Measurements from ENCODE around the gene MYO5A. TPM values are rescaled to one million over a fixed set of nuclear protein-coding genes. Genes with fewer than 3 reads are reported as not detected.
A peak's percentile ranks its signal among the peaks of the same experiment; 100 is the strongest.

MYO5A gene
- total RNA-seq, 1 experiment from 2014 or later, result 21.8 TPM

DNA sequence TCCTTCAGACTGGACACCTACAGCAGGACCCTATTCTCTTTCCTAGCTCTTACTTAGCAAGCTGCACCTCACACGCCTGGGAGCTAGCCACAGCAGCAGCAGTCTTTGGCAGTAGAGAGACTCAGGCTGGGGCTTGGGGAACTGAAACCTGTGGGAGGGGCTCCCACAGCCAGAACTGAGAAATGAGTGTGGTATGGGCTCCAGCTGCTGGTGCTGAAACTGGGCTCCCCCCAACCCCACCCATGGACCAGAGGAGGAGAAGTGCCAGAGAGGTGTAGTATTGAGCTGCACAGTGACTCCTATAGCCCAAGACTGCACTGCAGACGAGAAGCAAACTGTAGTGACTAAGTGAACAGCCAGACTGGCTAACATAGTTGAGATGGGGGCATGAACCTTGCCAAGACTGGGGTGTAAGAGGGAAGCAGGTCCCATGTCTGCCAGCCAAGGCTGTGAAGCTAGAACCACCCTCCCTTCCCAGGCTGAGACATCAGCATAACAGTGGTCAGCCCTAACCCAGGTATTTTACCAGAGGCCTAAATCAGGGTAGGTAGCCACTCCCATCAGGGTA lies 62.5 kb downstream of the MYO5A start:
- DNase-seq, result peak; percentile 68

More for the DNA sequence above, 62.5 kb downstream of the MYO5A start:
- Histone ChIP-seq H4K20me1 (ENCODE audit: control insufficient read depth, insufficient read depth, insufficient read length) (no peaks in the 10 kb centered on the region), H4K91ac (ENCODE audit: insufficient read length, low read depth, low read length) (no peak overlapping the region), H3T11ph (ENCODE audit: low read length) (no peak overlapping the region), H3K23me2 (ENCODE audit: insufficient read length, low read depth, low read length, poor library complexity, severe bottlenecking) (no peaks in the 10 kb centered on the region), H3K27me3 (ENCODE audit: insufficient read depth, low read length) (no peaks in the 10 kb centered on the region), H3K4ac (ENCODE audit: low read depth, low read length) (no peak overlapping the region), H3K4me1 (ENCODE audit: insufficient read depth, low read length) (peaks cover 11% of the 10 kb centered on the region; the same call in 1 of the 2 replicates), H3K56ac (ENCODE audit: insufficient read length, low read depth, low read length) (no peak overlapping the region), H2BK12ac (ENCODE audit: insufficient read length, low read depth, low read length) (no peak overlapping the region), H2BK120ac (ENCODE audit: low read depth, low read length, poor library complexity, severe bottlenecking) (no peak overlapping the region), H2AFZ (ENCODE audit: low read length) (no peak overlapping the region), H3K14ac (ENCODE audit: insufficient read depth, low read length) (no peak overlapping the region), H2AK5ac (ENCODE audit: insufficient read length, low read length) (no peak overlapping the region), H3K79me2 (ENCODE audit: insufficient read depth, low read length) (no peaks in the 10 kb centered on the region; the same call in 1 of the 2 replicates), H3K9me3 (ENCODE audit: control insufficient read depth, low read depth, low read length) (no peaks in the 10 kb centered on the region), H3K4me2 (ENCODE audit: insufficient read depth, insufficient read length, low read length) (peak overlapping the region; percentile 13), H3K23ac (ENCODE audit: insufficient read length, low read depth, low read length) (no peak overlapping the region), H4K5ac (ENCODE audit: insufficient read length, low read depth, low read length) (no peak overlapping the region), H3K27ac (ENCODE audit: insufficient read length, low read depth, low read length) (no peak overlapping the region), H4K8ac (replicated peaks; ENCODE audit: insufficient read length, low read depth, low read length) (no peak overlapping the region), H3K9ac (ENCODE audit: extremely low read depth, insufficient read length, low read length) (no peak overlapping the region), H3K18ac (ENCODE audit: insufficient read length, low read depth, low read length) (peak overlapping the region; percentile 4), H3K79me1 (ENCODE audit: insufficient read depth, low read depth, low read length, poor library complexity, severe bottlenecking) (no peaks in the 10 kb centered on the region), H2BK15ac (ENCODE audit: low read depth, low read length) (no peak overlapping the region), H2BK5ac (ENCODE audit: insufficient read length, low read length) (no peak overlapping the region), H2BK20ac (ENCODE audit: low read depth, low read length, poor library complexity, severe bottlenecking) (no peak overlapping the region)
- Mint-ChIP-seq H3K4me1 (peaks cover 23 to 30% of the 10 kb centered on the region in 2 experiments), H3K36me3 (ENCODE audit: insufficient read depth in 1 of 3, low read depth in 3 of 3) (peaks cover 0 to 1% (median under 1%) of the 10 kb centered on the region in 3 experiments; a peak in 2 of 7 replicates), H3K9me3 (no peaks in the 10 kb centered on the region; a peak in 1 of 5 replicates), H3K4me3 (peak overlapping the region in 1 of 2 experiments; percentile 21; a peak in 1 of 5 replicates), H3K27ac (peak overlapping the region; percentile 84 to 93 (median 92); a peak in 6 of 7 replicates), H3K27me3 (ENCODE audit: low read depth) (no peaks in the 10 kb centered on the region)
- WGBS (ENCODE audit: extremely low coverage, insufficient read length, low lambda C conversion rate), result no CpG with 5 or more reads among the region's 2 CpGs
- TF ChIP-seq, protein P1, sequence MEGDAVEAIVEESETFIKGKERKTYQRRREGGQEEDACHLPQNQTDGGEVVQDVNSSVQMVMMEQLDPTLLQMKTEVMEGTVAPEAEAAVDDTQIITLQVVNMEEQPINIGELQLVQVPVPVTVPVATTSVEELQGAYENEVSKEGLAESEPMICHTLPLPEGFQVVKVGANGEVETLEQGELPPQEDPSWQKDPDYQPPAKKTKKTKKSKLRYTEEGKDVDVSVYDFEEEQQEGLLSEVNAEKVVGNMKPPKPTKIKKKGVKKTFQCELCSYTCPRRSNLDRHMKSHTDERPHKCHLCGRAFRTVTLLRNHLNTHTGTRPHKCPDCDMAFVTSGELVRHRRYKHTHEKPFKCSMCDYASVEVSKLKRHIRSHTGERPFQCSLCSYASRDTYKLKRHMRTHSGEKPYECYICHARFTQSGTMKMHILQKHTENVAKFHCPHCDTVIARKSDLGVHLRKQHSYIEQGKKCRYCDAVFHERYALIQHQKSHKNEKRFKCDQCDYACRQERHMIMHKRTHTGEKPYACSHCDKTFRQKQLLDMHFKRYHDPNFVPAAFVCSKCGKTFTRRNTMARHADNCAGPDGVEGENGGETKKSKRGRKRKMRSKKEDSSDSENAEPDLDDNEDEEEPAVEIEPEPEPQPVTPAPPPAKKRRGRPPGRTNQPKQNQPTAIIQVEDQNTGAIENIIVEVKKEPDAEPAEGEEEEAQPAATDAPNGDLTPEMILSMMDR (conservative IDR thresholded peaks at IDR 0.05), result no peak
